ENCODE measurements around the gene IGF1R. TPM values are rescaled to one million over a fixed set of nuclear protein-coding genes. Genes with fewer than 3 reads are reported as not detected.

Gene IGF1R
- total RNA-seq, 4 donors from 2014 or later = 87.8 to 173 (median 107) TPM

DNA sequence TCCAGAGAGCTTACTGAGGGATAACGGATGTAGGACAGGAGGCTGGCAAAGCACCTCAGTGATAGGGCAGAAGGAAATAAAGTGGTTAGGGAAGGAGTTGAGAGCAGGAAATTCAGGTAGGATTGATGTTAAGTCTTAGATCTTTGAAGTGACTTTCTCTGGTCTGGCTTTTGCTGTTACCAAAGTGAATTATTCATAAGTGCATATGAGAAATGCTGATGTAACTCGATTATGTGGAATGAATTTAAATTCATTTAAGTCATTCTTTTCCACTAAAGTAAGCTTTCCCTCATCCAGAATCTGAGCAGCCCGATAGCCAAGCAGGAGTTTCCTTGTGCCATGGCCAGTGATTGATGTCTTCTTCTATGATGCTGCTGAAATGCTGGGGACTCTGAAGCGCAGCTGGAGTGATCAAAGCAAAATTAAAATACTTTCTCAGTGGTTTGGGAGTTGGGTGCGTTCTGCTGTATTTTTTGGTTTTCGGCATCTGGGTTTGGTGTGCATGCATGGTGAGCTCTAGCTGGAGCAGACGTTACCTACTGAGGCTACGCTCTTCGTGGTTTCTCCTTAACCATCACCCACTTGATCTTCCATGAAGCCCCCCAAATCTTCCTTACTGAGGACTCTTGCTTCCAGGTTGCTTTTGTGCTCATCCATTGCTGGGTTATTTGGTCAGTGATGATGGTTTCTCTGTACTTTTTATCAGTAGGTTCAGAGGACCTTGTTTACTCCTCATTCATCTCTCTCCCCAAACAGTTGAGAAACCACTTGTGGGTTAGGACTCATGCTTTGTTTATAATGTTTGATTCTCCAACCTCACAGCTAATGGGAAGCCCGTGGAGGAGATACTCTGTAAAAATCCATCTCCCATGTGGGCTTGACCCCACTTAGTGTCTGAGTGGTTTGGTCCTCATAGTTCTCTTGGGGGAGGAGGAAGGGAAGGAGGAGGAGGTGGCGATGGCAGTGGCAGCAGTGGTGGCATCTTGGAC is 72.5 kb downstream of the IGF1R start:
- Histone ChIP-seq H3K4me1 (peaks cover 33% of the 10 kb centered on the region), H3K36me3 (no peaks in the 10 kb centered on the region), H3K9me3 (no peaks in the 10 kb centered on the region), H3K4me3 (no peak overlapping the region), H3K27me3 (no peaks in the 10 kb centered on the region), H3K27ac (no peak overlapping the region)
- TF ChIP-seq CTCF (IDR thresholded peaks at IDR 0.05) (no peak), POLR2A (IDR thresholded peaks at IDR 0.05) (no peak), POLR2AphosphoS5 (IDR thresholded peaks at IDR 0.05) (no peak), EP300 (IDR thresholded peaks at IDR 0.05) (no peak)
- no peak for DNase-seq (ENCODE audit: low spot score in 2 of 2)
- 87% methylated on average over 11 of the region's 11 CpGs for WGBS

DNA sequence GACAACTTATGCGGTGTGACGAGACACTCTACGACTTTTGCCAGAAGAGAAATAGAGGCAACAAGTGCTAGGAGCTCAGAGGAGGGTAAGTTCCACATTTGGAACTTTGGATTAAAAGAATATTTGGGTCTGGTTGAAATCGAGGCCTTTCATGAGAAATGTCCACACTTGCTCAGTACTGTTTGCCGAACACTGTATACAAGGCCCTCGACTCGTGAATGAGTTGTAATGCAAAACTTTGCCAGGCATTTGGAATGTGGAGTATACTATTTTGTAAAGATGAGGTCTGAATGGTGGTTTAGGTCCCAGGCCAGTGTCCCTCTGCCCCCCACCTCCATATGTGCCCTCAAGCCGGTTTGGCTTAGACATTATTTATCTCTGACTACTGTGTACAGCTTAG is 73.9 kb downstream of the IGF1R start:
- H3K4me3 ChIP-seq = no peak overlapping the region
- no peaks in the 10 kb centered on the region for H3K9me3 ChIP-seq
- peaks cover 28% of the 10 kb centered on the region for H3K4me1 ChIP-seq
- TF ChIP-seq CTCF (IDR thresholded peaks at IDR 0.05) (no peak), POLR2A (IDR thresholded peaks at IDR 0.05) (no peak), POLR2AphosphoS5 (IDR thresholded peaks at IDR 0.05) (no peak), EP300 (IDR thresholded peaks at IDR 0.05) (no peak)
- H3K27ac ChIP-seq = no peak overlapping the region
- H3K36me3 ChIP-seq = no peaks in the 10 kb centered on the region
- DNase-seq (ENCODE audit: low spot score in 2 of 2) = no peak
- WGBS = 91% methylated on average over 8 of the region's 8 CpGs
- no peaks in the 10 kb centered on the region for H3K27me3 ChIP-seq

- H3K36me3 ChIP-seq = no peaks in the 10 kb centered on the region
- H3K4me1 ChIP-seq = peaks cover 32% of the 10 kb centered on the region
- H3K9me3 ChIP-seq = no peaks in the 10 kb centered on the region
- no peak for TF ChIP-seq POLR2AphosphoS5 (IDR thresholded peaks at IDR 0.05)
- TF ChIP-seq POLR2A (IDR thresholded peaks at IDR 0.05) = no peak
- TF ChIP-seq CTCF (IDR thresholded peaks at IDR 0.05) = no peak
- no peak for TF ChIP-seq EP300 (IDR thresholded peaks at IDR 0.05)
- WGBS = 80% methylated on average over 3 of the region's 3 CpGs
- no peak for DNase-seq (ENCODE audit: low spot score in 2 of 2)
- no peaks in the 10 kb centered on the region for H3K27me3 ChIP-seq
- no peak overlapping the region for H3K27ac ChIP-seq
- H3K4me3 ChIP-seq = no peak overlapping the region
Observed at GRCh38 chr15:98722645-98723044, 74.3 kb downstream of the IGF1R start.

DNA sequence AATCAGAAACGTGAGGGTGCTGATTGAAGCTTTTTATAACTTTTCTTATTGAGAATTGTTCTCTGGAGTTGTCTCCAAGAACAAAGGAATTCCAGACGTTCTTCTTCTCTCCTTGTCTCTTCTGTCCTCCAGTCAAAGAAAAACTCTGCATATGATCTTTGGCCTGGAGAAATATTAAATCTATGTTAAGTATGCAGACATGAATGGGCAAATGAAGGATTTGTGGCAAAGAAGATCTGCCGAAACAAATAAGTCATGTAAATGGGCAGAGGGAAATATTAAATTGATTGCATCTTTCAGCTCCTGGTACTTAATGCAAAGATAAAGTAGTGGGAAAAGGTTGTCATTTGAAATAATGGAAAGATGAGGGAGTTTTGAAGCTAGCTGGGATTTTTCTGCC is 74.9 kb downstream of the IGF1R start:
- 43% methylated on average over 3 of the region's 3 CpGs for WGBS
- H3K27ac ChIP-seq = no peak overlapping the region
- no peaks in the 10 kb centered on the region for H3K9me3 ChIP-seq
- no peaks in the 10 kb centered on the region for H3K36me3 ChIP-seq
- no peak for DNase-seq (ENCODE audit: low spot score in 2 of 2)
- H3K4me3 ChIP-seq = no peak overlapping the region
- TF ChIP-seq POLR2A (IDR thresholded peaks at IDR 0.05) = no peak
- TF ChIP-seq POLR2AphosphoS5 (IDR thresholded peaks at IDR 0.05) = no peak
- TF ChIP-seq EP300 (IDR thresholded peaks at IDR 0.05) = no peak
- no peak for TF ChIP-seq CTCF (IDR thresholded peaks at IDR 0.05)
- peaks cover 32% of the 10 kb centered on the region for H3K4me1 ChIP-seq
- no peaks in the 10 kb centered on the region for H3K27me3 ChIP-seq

- WGBS = 84% methylated on average over 1 of the region's 1 CpG
- no peak for TF ChIP-seq POLR2A (IDR thresholded peaks at IDR 0.05)
- TF ChIP-seq EP300 (IDR thresholded peaks at IDR 0.05) = no peak
- TF ChIP-seq POLR2AphosphoS5 (IDR thresholded peaks at IDR 0.05) = no peak
- TF ChIP-seq CTCF (IDR thresholded peaks at IDR 0.05) = no peak
- Histone ChIP-seq H3K4me1 (peaks cover 32% of the 10 kb centered on the region), H3K9me3 (no peaks in the 10 kb centered on the region), H3K36me3 (no peaks in the 10 kb centered on the region), H3K4me3 (no peak overlapping the region), H3K27me3 (no peaks in the 10 kb centered on the region), H3K27ac (no peak overlapping the region)
- no peak for DNase-seq (ENCODE audit: low spot score in 2 of 2)
Observed at GRCh38 chr15:98724048-98724447, 75.7 kb downstream of the IGF1R start.

Measured in suprapubic skin (tissue), 4 donors.